MM.1S (cell line): ENCODE measurements around the gene GAS7.

Experiments
- CTCF ChIP-seq: fragments of 300-600 bp; sonication (generic); IDR thresholded peaks from 2 replicates; pipeline ENCODE4 v1.5.1; 2016; ENCODE audit warnings: antibody characterized with exemption, low read length, mixed read lengths
- EZH2 ChIP-seq: fragments of 300-600 bp; sonication (generic); optimal IDR thresholded peaks from 2 replicates; pipeline ENCODE3; 2017; ENCODE audit warnings: low read depth, mild to moderate bottlenecking, antibody characterized with exemption, low read length, mixed read lengths

DNA sequence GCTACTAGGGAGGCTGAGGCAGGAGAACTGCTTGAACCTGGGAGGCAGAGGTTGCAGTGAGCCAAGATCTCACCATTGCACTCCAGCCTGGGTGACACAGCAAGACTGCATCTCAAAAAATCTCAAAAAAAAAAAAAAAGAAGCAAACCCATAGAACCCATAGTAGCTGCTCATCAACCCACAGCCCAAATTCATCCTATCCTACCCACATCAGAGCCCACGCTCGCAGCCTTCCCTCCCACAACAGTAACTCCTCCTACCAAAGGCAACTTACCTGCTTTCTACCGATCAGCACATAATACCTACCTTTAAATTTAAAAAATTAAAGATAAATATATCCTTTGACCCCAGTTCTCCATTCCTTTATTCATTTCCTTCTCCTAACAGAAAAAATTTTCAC lies 94.7 kb downstream of the GAS7 start:
- TF ChIP-seq EZH2 (no peak), CTCF (no peak)
